Measurements from ENCODE around the gene GBE1.

The GBE1 gene

GRCh38 chr3:81612768-81613167, 148.7 kb downstream of the GBE1 start:
- DNase-seq (ENCODE audit: low read depth): no peak
- H3K4me3 ChIP-seq (ENCODE audit: low read depth, low read length): no peak overlapping the region
- no peak for TF ChIP-seq MYC (IDR thresholded peaks at IDR 0.05; ENCODE audit: low read depth, low read length)
- TF ChIP-seq, protein P1, sequence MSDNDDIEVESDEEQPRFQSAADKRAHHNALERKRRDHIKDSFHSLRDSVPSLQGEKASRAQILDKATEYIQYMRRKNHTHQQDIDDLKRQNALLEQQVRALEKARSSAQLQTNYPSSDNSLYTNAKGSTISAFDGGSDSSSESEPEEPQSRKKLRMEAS (IDR thresholded peaks at IDR 0.05; ENCODE audit: low read depth, low read length): no peak
- no peak for TF ChIP-seq POLR2A (IDR thresholded peaks at IDR 0.05; ENCODE audit: extremely low read depth, insufficient read length)
- TF ChIP-seq CTCF (IDR thresholded peaks at IDR 0.05; ENCODE audit: low read depth, low read length): no peak

DNA sequence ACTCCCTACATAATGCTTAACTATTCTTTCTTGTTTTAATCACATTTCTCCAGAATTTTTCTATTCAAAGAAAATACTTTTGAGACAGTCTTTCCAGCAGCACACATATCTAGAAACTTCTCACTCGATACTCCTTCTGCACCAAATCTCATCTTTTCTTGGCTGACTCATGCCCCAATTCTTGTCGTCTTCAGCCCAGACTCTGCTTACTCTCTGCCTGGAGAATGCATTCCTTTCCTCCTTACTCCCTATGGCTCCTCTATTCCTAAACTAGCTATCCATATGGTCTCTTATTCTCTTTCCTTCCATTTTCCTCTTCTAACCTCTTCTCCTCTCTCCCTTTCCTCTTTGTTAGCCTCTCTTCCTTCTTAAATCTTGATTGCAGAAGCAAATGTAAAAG, 158.7 kb downstream of the GBE1 start:
- DNase-seq (ENCODE audit: low read depth): no peak

DNA sequence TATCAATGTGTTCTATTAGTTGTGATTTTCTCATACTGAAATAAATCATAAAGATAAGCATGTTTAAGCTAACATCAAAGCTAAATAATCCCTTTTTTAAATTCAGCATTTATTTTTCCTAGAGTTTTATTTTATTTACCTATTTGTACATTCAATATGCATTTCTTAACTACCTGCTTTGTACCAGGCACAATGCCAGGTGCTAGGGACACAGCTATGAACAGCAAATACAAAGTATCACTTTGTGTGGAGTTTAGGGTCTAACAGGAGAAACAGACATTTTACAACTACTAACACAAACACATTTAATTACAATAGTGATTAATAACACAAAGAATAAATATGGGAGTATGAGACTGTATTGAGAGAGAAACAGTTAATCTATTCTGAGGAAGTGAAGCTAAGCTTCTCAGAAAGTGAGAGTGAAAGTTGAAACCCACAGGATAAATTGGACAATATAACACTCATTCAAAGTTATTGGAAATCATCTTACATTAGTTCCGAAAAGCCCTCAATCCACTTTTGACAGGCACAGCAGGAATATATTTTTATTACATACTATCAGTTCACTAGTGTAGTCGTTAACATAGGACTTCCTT, 159.6 kb downstream of the GBE1 start:
- no peak for DNase-seq (ENCODE audit: low read depth)
- no peak overlapping the region for H3K4me3 ChIP-seq (ENCODE audit: low read depth, low read length)
- TF ChIP-seq, protein P1 (IDR thresholded peaks at IDR 0.05; ENCODE audit: low read depth, low read length): no peak
- TF ChIP-seq POLR2A (IDR thresholded peaks at IDR 0.05; ENCODE audit: extremely low read depth, insufficient read length): no peak

More for the DNA sequence above, 158.7 kb downstream of the GBE1 start:
- TF ChIP-seq MYC (IDR thresholded peaks at IDR 0.05; ENCODE audit: low read depth, low read length): no peak
- TF ChIP-seq CTCF (IDR thresholded peaks at IDR 0.05; ENCODE audit: low read depth, low read length): no peak
- no peak for TF ChIP-seq POLR2A (IDR thresholded peaks at IDR 0.05; ENCODE audit: extremely low read depth, insufficient read length)
- TF ChIP-seq, protein P1 (IDR thresholded peaks at IDR 0.05; ENCODE audit: low read depth, low read length): no peak
- no peak overlapping the region for H3K4me3 ChIP-seq (ENCODE audit: low read depth, low read length)

DNA sequence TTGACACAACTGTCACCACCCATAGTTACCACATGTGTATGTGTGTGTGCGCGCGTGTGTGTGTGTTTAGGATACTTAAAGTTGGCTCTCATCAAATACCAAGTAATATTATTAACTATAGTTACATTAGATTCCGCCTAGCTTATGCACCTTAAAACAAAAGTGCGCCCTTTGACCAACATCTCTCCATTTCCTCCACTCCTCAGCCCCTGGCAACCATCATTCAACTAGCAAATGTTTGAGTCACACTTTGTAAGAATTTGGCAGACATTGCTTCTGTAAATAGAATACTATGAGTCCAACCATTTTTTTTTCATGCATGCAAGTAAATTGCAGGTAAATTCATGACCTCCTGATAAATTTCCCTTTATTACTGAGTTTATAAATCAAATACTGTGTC, 169.3 kb downstream of the GBE1 start:
- no peak overlapping the region for H3K4me3 ChIP-seq (ENCODE audit: low read depth, low read length)
- TF ChIP-seq MYC (IDR thresholded peaks at IDR 0.05; ENCODE audit: low read depth, low read length) (no peak), POLR2A (IDR thresholded peaks at IDR 0.05; ENCODE audit: extremely low read depth, insufficient read length) (no peak), CTCF (IDR thresholded peaks at IDR 0.05; ENCODE audit: low read depth, low read length) (no peak)
- TF ChIP-seq, protein P1 (IDR thresholded peaks at IDR 0.05; ENCODE audit: low read depth, low read length): no peak
- no peak for DNase-seq (ENCODE audit: low read depth)

DNA sequence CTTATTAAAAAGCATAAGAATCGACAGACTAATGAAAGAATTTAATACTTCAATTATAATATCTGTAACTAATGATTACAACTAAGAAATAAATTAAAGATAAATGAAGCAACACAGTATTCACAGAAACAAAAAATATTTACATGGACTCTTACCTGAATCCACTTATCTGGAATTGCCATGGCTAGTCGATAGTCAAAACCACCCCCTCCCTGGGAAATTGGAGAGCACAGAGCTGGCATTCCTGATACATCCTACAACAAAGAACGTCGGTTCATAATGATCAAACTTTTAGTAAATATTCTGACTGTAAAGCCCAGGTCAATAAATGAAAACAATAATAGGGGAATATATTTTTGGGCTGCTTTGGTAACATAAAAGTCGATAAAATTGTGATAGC, 175.5 kb downstream of the GBE1 start:
- DNase-seq (ENCODE audit: low read depth): no peak
- TF ChIP-seq, protein P1 (IDR thresholded peaks at IDR 0.05; ENCODE audit: low read depth, low read length): no peak
- no peak for TF ChIP-seq CTCF (IDR thresholded peaks at IDR 0.05; ENCODE audit: low read depth, low read length)
- TF ChIP-seq MYC (IDR thresholded peaks at IDR 0.05; ENCODE audit: low read depth, low read length): no peak
- TF ChIP-seq POLR2A (IDR thresholded peaks at IDR 0.05; ENCODE audit: extremely low read depth, insufficient read length): no peak
- no peak overlapping the region for H3K4me3 ChIP-seq (ENCODE audit: low read depth, low read length)

GRCh38 chr3:81585056-81585455, 176.4 kb downstream of the GBE1 start:
- no peak for TF ChIP-seq CTCF (IDR thresholded peaks at IDR 0.05; ENCODE audit: low read depth, low read length)
- TF ChIP-seq, protein P1 (IDR thresholded peaks at IDR 0.05; ENCODE audit: low read depth, low read length): no peak
- TF ChIP-seq MYC (IDR thresholded peaks at IDR 0.05; ENCODE audit: low read depth, low read length): no peak
- TF ChIP-seq POLR2A (IDR thresholded peaks at IDR 0.05; ENCODE audit: extremely low read depth, insufficient read length): no peak
- H3K4me3 ChIP-seq (ENCODE audit: low read depth, low read length): no peak overlapping the region
- DNase-seq (ENCODE audit: low read depth): peak; percentile 39

Data from NB4 (cell line).